ENCODE results near the gene SPATA32.
A peak's percentile ranks its signal among the peaks of the same experiment; 100 is the strongest.
"Not testable (repeated sequence)": the region's sequence is repeated elsewhere in the genome, so short reads cannot be mapped to it uniquely, and the experiment has no call there.

Gene SPATA32, protein sequence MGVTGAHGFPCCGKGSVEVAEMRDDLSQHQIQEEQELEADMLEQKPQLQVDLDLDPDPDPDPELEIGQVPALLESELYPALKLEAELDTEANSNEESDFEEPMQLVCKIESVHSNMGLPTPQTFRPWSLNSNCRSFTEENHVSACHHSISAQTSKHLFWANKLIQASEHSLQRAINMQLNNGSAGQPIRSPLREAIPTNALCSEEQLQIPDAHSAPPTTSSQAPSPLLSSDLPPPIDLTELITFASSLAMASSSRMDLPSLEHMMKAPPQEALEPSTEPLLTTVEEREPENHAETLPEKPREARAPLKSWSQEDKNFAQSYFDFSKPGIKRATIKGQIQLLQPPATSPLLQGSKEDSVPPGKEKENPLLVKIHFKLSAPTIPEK

DNA sequence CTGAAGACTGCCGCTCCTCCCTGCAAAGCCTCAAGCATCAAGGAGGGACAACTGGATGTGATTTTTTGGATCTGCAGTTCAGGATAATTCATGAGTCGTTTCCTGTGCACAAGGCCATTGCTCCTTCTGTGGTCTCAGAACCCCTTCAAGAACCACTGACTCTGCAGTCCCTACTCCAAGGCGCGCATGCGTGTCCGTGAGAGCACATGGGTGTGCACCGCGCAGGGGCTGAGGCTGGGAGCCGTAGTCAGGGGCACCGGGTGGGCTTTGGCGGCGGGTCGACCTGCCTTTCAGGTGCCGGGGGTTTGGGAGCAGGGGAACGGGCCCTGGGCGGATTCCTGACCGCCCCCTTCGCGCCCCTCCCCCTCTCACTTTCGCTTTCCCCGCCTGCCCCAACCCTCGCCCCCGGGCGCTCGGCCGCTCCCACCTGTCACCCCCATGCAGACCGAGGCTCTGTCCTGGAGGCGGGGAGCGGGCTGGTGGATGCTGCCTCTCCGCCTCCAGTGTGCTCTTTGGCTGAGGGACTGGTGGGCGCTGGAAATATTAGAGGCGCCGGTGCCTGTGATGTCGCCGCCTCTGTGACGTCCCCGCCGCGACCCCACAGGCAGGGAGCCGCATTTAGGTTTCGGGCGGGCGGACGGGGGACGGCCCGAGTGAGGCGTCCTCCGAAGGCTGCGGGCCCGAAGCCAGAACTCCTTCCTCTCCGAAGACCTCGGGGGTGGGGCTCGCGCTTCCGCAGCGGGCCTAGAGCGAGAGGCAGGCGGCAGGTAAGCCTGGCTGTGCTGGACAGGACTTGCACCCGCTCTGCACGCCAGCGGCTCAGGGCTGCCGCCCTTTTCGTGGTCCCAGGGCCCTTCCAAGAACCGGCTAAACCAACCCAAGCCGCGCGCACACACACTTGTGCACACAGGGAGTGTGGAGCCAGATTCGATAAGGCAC, at the start of gene SPATA32:
TSS of gene SPATA32 (minus strand) at position 518 of the 939 bp plus-strand sequence. CDS start at position 440, 78 bp downstream.
- DNase-seq (ENCODE audit: low read depth in 2 of 2), result peak; percentile 22 to 46

- no peak for DNase-seq (ENCODE audit: low read depth in 2 of 2)
Measured at GRCh38 chr17:45311401-45311759, 49.5 kb upstream of the SPATA32 start.

DNA sequence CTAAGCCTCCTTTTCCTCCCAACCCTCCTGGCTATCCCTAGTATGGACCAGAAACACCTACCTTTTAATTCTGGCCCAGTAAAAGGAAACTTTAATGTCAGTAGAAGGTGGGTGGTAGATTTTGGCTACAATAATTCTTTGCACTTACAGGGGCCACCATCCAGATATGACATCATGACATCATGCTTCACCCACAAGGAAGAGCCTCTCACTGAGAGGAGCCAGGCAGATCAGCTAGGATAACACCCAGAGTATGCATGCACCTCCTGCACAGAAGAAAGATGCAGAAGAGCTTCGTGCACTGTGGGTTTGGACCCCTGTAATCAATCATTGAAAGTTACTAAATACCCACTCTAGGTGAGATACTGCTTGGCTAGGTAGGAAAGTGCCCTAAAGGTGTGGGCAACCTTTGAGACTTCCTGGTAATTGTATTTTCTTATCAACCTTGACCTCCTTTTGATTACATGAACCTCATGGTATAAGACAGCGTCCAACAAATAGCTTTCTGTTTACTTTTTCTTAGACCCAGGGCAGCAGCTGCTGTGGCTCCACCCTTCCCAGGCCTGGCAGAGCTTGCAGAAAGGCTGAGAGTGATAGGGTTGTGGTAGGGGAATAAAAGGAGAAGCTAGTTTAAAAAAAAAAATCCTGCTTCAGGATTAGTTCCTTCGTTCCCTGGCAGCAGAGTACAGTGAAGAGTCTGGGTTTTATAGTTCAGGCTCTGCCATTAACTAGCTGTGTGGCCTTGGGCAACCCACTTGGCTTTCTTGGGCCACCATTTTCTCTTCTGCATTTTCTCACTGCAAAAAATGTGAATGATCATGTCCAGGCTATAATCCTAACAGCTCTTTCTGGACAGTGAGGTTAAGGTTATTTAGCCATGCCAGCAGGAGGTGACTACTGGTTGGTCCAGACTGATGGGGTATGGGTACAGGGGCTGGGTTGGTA, 48.8 kb upstream of the SPATA32 start:
- no peak for DNase-seq (ENCODE audit: low read depth in 2 of 2)

- no peak for DNase-seq (ENCODE audit: low read depth in 2 of 2)
Measured at GRCh38 chr17:45309400-45309799, 47.5 kb upstream of the SPATA32 start.

GRCh38 chr17:45308840-45309239, 46.9 kb upstream of the SPATA32 start:
- no peak for DNase-seq (ENCODE audit: low read depth in 2 of 2)

DNA sequence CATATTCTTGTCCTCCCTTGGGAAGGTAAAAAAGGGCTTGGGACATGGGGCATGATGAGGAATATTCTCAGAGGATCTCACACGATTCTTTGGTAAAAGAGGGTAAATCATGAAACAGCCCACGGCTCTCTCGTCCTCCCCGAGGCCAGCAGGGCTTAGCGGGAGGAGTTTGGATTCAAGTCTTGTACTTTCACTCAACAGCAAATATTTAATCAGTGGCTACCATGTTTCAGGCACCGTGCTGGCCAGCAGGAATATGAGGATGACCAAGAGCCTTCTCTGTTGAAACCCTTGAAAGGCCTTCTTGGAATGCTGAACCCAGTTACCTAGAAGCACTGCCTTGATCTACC, 46.1 kb upstream of the SPATA32 start:
- DNase-seq (ENCODE audit: low read depth in 2 of 2), result no peak

DNA sequence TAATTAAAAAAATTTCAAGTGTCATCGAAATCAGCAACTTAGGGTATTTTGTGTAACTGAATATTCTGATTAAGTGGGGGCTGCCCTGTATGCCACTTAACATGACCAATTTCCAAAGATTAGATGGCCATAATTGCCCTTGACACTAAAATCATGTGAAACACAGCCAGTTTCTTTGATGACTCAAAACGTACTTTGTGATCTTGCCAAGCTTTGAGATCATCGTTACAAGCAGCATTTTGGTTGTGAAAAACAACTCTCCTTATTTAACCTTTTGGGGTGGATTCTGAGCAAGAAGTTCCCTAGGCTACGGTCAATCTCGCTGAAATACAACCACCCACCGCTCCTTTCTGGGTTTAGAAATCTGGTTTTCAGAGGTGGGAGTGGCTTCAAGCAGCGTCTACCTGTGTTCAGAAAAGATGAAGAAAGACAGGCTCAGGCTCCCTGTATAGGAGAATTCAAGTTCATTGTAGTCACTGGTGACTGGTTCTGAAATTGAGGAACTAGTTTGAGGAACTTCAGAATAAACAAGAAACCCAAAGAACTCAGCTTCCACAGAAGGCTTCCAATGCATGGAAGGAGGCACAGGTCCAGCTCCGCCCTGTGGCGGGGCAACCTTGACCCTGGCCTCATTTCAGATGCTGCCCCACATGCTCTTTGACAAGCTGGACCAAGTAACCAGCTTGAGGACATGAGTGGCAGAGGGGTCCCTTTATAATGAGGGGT, 45.6 kb upstream of the SPATA32 start:
- DNase-seq (ENCODE audit: low read depth in 2 of 2), result no peak

GRCh38 chr17:45306623-45307022, 44.7 kb upstream of the SPATA32 start:
- no peak for DNase-seq (ENCODE audit: low read depth in 2 of 2)

DNA sequence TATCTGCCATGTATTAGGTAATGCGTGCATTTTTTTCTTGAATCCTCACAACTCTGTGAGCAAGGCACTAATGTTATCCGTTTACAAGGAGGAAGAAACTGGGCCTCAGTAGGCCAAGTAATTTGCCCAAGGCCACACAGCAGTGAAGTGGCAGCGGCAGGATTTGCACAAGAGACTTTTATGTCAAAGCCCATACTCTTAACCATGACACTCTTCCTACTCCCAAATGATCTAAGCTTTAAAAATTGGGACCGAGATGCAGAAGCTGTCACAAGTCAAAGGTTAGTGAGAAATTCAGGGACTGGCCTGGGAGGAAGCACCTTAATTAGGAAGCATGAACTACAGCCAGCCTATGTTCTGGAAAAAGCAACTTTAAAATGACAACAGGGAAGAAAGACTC, 44.2 kb upstream of the SPATA32 start:
- DNase-seq (ENCODE audit: low read depth in 2 of 2), result no peak

GRCh38 chr17:45305530-45306087, 43.7 kb upstream of the SPATA32 start:
- DNase-seq (ENCODE audit: low read depth in 2 of 2), result no peak

- no peak for DNase-seq (ENCODE audit: low read depth in 2 of 2)
Measured at GRCh38 chr17:45302649-45303173, 40.8 kb upstream of the SPATA32 start.

DNA sequence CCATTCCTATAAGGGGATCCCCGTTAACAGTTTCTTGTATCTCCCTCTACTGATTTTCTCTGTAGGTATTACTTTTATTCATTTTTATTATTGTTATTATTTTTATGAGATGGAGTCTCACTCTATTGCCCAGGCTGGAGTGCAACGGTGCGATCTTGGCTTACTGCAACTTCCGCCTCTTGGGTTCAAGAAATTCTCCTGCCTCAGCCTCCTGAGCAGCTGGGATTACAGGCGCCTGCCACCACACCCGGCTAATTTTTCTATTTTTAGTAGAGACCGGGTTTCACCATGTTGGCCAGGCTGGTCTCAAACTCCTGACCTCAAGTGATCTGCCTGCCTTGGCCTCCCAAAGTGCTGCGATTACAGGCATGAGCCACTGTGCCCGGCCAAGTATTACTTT, 40.3 kb upstream of the SPATA32 start:
- not testable (repeated sequence) for DNase-seq (ENCODE audit: low read depth in 2 of 2)

DNA sequence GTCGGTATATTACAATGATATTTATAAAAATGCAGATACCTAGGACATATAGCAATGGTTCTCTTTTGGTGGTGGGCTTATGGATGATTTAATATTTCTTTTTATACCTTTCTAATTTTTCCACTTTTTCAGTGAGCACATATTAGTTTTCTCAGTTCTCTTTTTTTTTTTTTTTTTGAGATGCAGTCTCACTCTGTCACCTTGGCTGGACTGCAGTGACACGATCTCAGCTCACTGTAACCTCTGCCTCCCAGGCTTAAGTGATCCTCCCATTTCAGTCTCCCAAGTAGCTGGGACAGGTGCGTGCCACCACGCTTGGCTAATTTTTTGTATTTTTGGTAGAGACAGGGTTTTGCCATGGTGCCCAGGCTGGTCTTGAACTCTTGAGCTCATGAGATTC, 39.8 kb upstream of the SPATA32 start:
- no peak for DNase-seq (ENCODE audit: low read depth in 2 of 2)

DNA sequence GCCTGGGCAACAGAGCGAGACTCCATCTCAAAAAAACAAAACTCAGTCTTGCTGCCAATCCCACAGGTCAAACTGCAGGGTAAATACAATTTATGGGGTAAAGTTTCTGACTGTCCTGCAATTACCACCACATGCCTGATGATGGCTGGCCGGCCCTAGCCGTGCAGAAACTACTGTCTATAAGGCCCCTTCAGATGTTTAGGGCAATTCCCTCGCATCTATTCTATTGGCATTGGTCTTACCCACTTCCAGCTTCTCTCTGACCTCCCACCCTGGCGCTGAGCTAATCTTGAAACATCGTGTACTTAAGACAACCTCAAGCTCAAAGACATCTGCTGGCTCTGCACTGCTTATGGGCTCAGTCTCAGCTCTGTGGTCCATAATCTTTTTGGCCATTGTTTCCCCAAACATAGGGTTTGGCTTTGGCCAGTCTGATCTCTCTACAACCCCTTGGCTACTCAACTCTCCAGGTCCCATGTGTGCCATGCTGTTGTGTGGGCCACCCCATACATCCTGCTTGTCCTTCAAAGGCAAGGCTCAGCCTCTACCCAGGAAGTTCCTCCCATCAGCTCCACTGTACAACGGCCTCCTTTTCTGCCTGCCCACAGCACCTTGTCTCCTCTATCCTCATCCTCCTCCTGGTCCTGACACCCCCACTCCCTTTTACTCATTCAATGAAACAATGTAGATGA, 38.3 kb upstream of the SPATA32 start:
- no peak for DNase-seq (ENCODE audit: low read depth in 2 of 2)

DNA sequence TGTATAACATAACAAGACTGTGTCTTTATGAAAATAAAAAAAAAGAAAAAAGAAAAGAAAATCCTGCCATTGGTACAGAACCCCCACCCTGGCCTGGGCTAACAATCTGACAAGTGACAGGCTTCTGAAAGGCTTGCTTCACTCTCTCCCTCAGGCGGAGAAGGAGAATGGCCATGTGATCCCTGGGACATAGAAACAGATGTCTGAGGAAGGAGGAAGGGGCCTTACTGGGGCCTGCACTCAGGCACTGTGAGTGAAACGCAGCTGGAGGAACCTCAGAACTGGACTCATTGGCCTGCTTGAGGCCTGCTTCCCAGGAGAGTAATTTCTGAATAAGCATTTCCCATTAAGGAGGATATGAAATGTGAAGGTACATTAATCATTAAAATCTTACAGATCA, 37.5 kb upstream of the SPATA32 start:
- no peak for DNase-seq (ENCODE audit: low read depth in 2 of 2)

- DNase-seq (ENCODE audit: low read depth in 2 of 2), result no peak
Measured at GRCh38 chr17:45298546-45299285, 36.8 kb upstream of the SPATA32 start.

DNA sequence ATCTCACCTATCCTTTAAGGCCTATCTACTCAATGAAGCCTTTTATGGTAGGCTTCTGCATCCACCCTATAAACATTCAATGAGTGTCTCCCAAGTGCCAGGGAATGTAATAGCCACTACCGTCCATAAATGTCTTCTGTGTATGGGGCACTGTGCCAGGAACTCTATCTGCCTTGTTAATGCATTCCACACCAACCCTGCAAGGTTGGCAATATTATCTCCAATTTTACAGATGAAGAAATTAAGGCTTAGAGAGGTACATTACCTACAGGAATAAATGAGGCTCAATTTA, 34.9 kb upstream of the SPATA32 start:
- no peak for DNase-seq (ENCODE audit: low read depth in 2 of 2)

GRCh38 chr17:45296003-45296832, 34.3 kb upstream of the SPATA32 start:
- no peak for DNase-seq (ENCODE audit: low read depth in 2 of 2)

- DNase-seq (ENCODE audit: low read depth in 2 of 2), result no peak
Measured at GRCh38 chr17:45294506-45294905, 32.6 kb upstream of the SPATA32 start.

All from stimulated activated CD8-positive, alpha-beta memory T cell treated with anti-CD3 and anti-CD28 coated beads, Interleukin-2, amount 100 ng/mL, for 1 hour (primary cell).